GM23338 (cell line): Measurements from ENCODE around the gene CRMP1.

Source experiments
- CTCF ChIP-seq, 2 experiments: fragments of 200-600 bp in 1 of 2; sonication (generic) in 1 of 2; conservative IDR thresholded peaks; 2 replicates each; pipeline versions ENCODE4 v1.5.1 to v1.6.1; 2016 to 2017; ENCODE audit warnings: antibody characterized with exemption in 2 of 2, low read depth in 2 of 2, mild to moderate bottlenecking in 2 of 2, moderate library complexity in 1 of 2
- POLR2AphosphoS5 ChIP-seq: IDR thresholded peaks from 2 replicates; pipeline ENCODE4 v1.6.1; 2016; ENCODE audit warnings: antibody characterized with exemption, low read depth
- REST ChIP-seq: IDR thresholded peaks from one replicate; pipeline ENCODE4 v1.6.1; 2018; ENCODE audit warnings: antibody characterized with exemption; ENCODE audit not compliant: unreplicated experiment

- TF ChIP-seq CTCF (conservative IDR thresholded peaks at IDR 0.05; ENCODE audit: low read depth in 2 of 2) = no peak
- TF ChIP-seq POLR2AphosphoS5 = no peak
- TF ChIP-seq REST = no peak
These were observed 119.7 kb downstream of the CRMP1 start for GRCh38 chr4:5773271-5773555.
